CD4-positive, alpha-beta T cell treated with Interleukin-10 for 1 hour (primary cell): ENCODE measurements around the gene NUMA1.
A peak's percentile ranks its signal among the peaks of the same experiment; 100 is the strongest.

ENCODE experiments used
- DNase-seq: peaks from one replicate; pipeline ENCODE4 v3.0.0-alpha.2; 2020

Gene NUMA1

GRCh38 chr11:72080326-72081183 lies at the start of gene NUMA1, which contains the start of gene LRRC51:
NUMA1 (minus strand) TSS chr11:72080542; CDS start chr11:72035943, 44,599 bp downstream.
LRRC51 (plus strand) TSS chr11:72080850; CDS start chr11:72089084, 8,234 bp downstream.
- DNase-seq, result peak; percentile 100

- DNase-seq, result no peak
These were observed 49.0 kb upstream of the NUMA1 start for GRCh38 chr11:72129381-72129780.

GRCh38 chr11:72127923-72128322 lies 47.6 kb upstream of the NUMA1 start:
- DNase-seq, result no peak

GRCh38 chr11:72125956-72126355 lies 45.6 kb upstream of the NUMA1 start:
- no peak for DNase-seq

- no peak for DNase-seq
These were observed 43.7 kb upstream of the NUMA1 start for GRCh38 chr11:72124046-72124445.

GRCh38 chr11:72123117-72123653 lies 42.8 kb upstream of the NUMA1 start:
- no peak for DNase-seq

- no peak for DNase-seq
These were observed 42.3 kb upstream of the NUMA1 start for GRCh38 chr11:72122607-72123006.

GRCh38 chr11:72120930-72121329 lies 40.6 kb upstream of the NUMA1 start:
- no peak for DNase-seq

- no peak for DNase-seq
These were observed 38.9 kb upstream of the NUMA1 start for GRCh38 chr11:72119198-72119597.

- DNase-seq, result no peak
These were observed 35.8 kb upstream of the NUMA1 start for GRCh38 chr11:72116019-72116755.

- no peak for DNase-seq
These were observed 34.2 kb upstream of the NUMA1 start for GRCh38 chr11:72114570-72114969.

GRCh38 chr11:72112978-72113808 lies 32.9 kb upstream of the NUMA1 start:
- no peak for DNase-seq

GRCh38 chr11:72112143-72112977 lies 32.0 kb upstream of the NUMA1 start, which contains the start of gene ANAPC15:
ANAPC15 (minus strand) TSS chr11:72112695; CDS start chr11:72111276, 1,419 bp downstream.
- DNase-seq, result peak; percentile 99

GRCh38 chr11:72111300-72112142 lies 31.2 kb upstream of the NUMA1 start:
- DNase-seq, result no peak

GRCh38 chr11:72105888-72106287 lies 25.5 kb upstream of the NUMA1 start, which contains the start of gene TOMT:
TOMT (plus strand) TSS chr11:72105924; CDS start chr11:72105952, 28 bp downstream.
- no peak for DNase-seq

GRCh38 chr11:72103754-72104167 lies 23.4 kb upstream of the NUMA1 start:
- DNase-seq, result no peak

GRCh38 chr11:72102946-72103753 lies 22.8 kb upstream of the NUMA1 start, which contains the start of gene LAMTOR1:
LAMTOR1 (minus strand) TSS chr11:72103297; CDS start chr11:72103224, 73 bp downstream.
- DNase-seq, result peak; percentile 98

GRCh38 chr11:72102631-72102945 lies 22.2 kb upstream of the NUMA1 start:
- DNase-seq, result no peak

GRCh38 chr11:72102162-72102561 lies 21.8 kb upstream of the NUMA1 start:
- no peak for DNase-seq

GRCh38 chr11:72100462-72100861 lies 20.1 kb upstream of the NUMA1 start:
- DNase-seq, result no peak
